PC-9 (cell line): Measurements from ENCODE around the gene ERCC6L2. TPM values are rescaled to one million over a fixed set of nuclear protein-coding genes. Genes with fewer than 3 reads are reported as not detected.

Experiments
- Bru-seq: library from RNA; stranded (reverse); fragments of 400-500 nt; gene quantifications from one replicate; lab custom pipeline; 2021; lab: Mats Ljungman, UMichigan
- BruChase-seq, 2 experiments: library from RNA; stranded (reverse); fragments of 400-500 nt; gene quantifications; one replicate each; lab custom pipeline; 2021; lab: Mats Ljungman, UMichigan
- BruUV-seq: library from RNA; stranded (reverse); fragments of 400-500 nt; replicated peaks from 2 replicates; lab custom pipeline; 2021; lab: Mats Ljungman, UMichigan
- CTCF ChIA-PET: fragments of 300-600 bp; sonication (Branson Sonifier 250); formaldehyde crosslinking; loops from one replicate; lab custom pipeline; 2022; ENCODE audit warnings: antibody characterized with exemption; lab: Charles Lee
- POLR2A ChIA-PET: fragments of 300-600 bp; sonication (Branson Sonifier 250); formaldehyde crosslinking; loops from one replicate; lab custom pipeline; 2022; ENCODE audit warnings: antibody characterized with exemption; ENCODE audit not compliant: unreplicated experiment; lab: Charles Lee
- DNase-seq, 2 experiments: peaks; one replicate each; pipeline versions ENCODE4 v3.0.0 to v3.0.0-alpha.2; 2015 to 2022; ENCODE audit warnings: mixed read lengths in 1 of 2
- H2AFZ ChIP-seq: fragments of 200-600 bp; sonication (generic); 2 replicates; pipeline ENCODE4 v1.8.1; 2017; ENCODE audit warnings: antibody characterized with exemption
- H3F3A ChIP-seq: fragments of 200-600 bp; sonication (generic); 2 replicates; pipeline ENCODE4 v1.8.1; 2017; ENCODE audit warnings: antibody characterized with exemption, mild to moderate bottlenecking, low read depth; ENCODE audit not compliant: insufficient read depth
- H3K27ac ChIP-seq: fragments of 200-600 bp; sonication (generic); 2 replicates; pipeline ENCODE4 v1.6.1; 2016; ENCODE audit warnings: mixed run types
- H3K27me3 ChIP-seq: fragments of 200-600 bp; sonication (generic); 2 replicates; pipeline ENCODE4 v1.6.1; 2016; ENCODE audit warnings: low read depth, mixed run types; ENCODE audit not compliant: insufficient read depth
- H3K36me3 ChIP-seq: fragments of 200-600 bp; sonication (generic); 2 replicates; pipeline ENCODE4 v1.6.1; 2016; ENCODE audit warnings: low read depth, mixed run types
- H3K4me1 ChIP-seq: fragments of 200-600 bp; sonication (generic); replicated peaks from 2 replicates; pipeline ENCODE4 v1.6.1; 2016; ENCODE audit warnings: mixed run types; ENCODE audit not compliant: insufficient read depth
- H3K4me2 ChIP-seq: fragments of 200-600 bp; sonication (generic); 2 replicates; pipeline ENCODE4 v1.6.1; 2017; ENCODE audit warnings: mixed run types
- H3K4me3 ChIP-seq: fragments of 200-600 bp; sonication (generic); 2 replicates; pipeline ENCODE4 v1.6.1; 2016; ENCODE audit warnings: mixed run types
- H3K79me2 ChIP-seq: fragments of 200-600 bp; sonication (generic); 2 replicates; pipeline ENCODE4 v1.6.1; 2017; ENCODE audit warnings: low read depth, mixed run types
- H3K9me2 ChIP-seq: fragments of 200-600 bp; sonication (generic); 2 replicates; pipeline ENCODE4 v1.8.1; 2017; ENCODE audit warnings: mild to moderate bottlenecking; ENCODE audit not compliant: insufficient read depth
- H3K9me3 ChIP-seq: fragments of 200-600 bp; sonication (generic); 2 replicates; pipeline ENCODE4 v1.8.1; 2016; ENCODE audit warnings: low read depth; ENCODE audit not compliant: insufficient read depth
- H4K20me1 ChIP-seq: fragments of 200-600 bp; sonication (generic); 2 replicates; pipeline ENCODE4 v1.8.1; 2017; ENCODE audit not compliant: insufficient read depth
- CTCF ChIP-seq: fragments of 200-600 bp; sonication (generic); conservative IDR thresholded peaks from 2 replicates; pipeline ENCODE4 v1.6.1; 2017; ENCODE audit warnings: mixed run types, antibody characterized with exemption, mild to moderate bottlenecking, moderate library complexity
- EZH2 ChIP-seq: fragments of 200-600 bp; sonication (generic); IDR thresholded peaks from 2 replicates; pipeline ENCODE4 v1.8.0; 2017; ENCODE audit warnings: antibody characterized with exemption, low read depth
- intact Hi-C: fragments of 100-400 bp; cut with micrococcal nuclease; formaldehyde crosslinking; loops from one replicate; pipeline ENCODE4 v1.10.0; 2022; ENCODE audit not compliant: unreplicated experiment
- long read RNA-seq: library from polyadenylated mRNA; stranded (forward); transcript quantifications from one replicate; pipeline ENCODE4 v2.0.0, GENCODE V29; 2022
- total RNA-seq: library from RNA; stranded (reverse); gene quantifications from 2 replicates; pipeline ENCODE4 v1.2.3, GENCODE V29; 2021

ERCC6L2 gene
- total RNA-seq, result 38.1 and 41.4 TPM in 2 replicates
- Bru-seq, nascent RNA, result percentile 90 among the genes with signal in this experiment
- BruChase-seq, experiment 1, labeled RNA remaining after a 2-hour chase, result percentile 81 among the genes with signal in this experiment
- percentile 75 among the genes with signal in this experiment for BruChase-seq, experiment 2, labeled RNA remaining after a 6-hour chase
- long read RNA-seq, partial matches to known transcripts, result 5 of 12 reads
- long read RNA-seq, other reads (novel, unspliced or antisense), result 7 of 12 reads

DNA sequence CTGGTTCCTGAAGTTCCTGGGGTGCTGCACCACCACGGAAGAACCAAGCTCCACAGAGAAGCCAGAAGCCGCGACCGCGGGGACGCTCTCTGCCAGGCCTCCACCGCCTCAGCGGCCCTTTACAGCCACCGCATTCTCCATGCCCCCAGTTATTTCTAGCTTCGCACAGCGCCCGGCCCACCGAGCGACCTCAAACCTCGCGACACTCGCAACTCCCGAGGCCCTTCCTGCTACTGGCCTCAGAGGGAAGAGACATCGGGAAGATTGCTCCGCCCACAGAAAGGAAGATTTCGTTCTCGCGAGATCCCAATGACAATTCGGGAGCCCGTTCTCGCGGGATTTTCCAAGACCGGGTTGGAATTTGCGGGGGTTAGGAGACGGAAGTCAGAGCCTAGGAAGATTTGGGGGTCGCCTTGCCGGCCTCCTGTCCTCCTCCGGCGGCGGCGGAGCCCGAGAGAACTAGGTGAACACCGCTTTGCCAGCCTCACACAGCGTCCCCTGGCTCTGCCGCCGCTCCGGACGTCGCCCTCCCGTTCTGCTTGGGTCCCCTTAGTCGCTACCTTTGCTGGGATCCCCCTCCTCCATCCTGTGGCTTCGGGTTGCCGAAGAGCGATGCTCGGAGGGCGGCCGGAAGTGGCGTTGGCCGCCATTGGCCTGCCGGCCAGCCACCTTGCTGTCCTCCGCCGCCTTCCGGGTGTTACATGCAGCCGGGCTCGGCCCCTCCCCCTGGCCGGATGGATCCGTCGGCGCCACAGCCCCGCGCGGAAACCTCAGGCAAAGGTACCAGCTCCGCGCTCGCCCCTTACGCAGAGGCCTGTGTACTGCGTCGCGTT, at the start of gene ERCC6L2:
TSS of gene ERCC6L2 (plus strand) at position 387 of the 833 bp plus-strand sequence. CDS start at position 735, 348 bp downstream.
- no peaks in the 10 kb centered on the region for H3K27me3 ChIP-seq
- TF ChIP-seq CTCF (no peak), EZH2 (no peak)
- ChIA-PET POLR2A (interaction anchor here (0.6 to 1.0 kb wide), 6 partner anchors 9 to 1224 kb away, joined by 3 to 9 read pairs (median 6); no protein-coding TSS in a partner anchor), CTCF (interaction anchor here (0.6 kb wide), 1 partner anchor 415 kb away, joined by 3 read pairs; no protein-coding TSS in a partner anchor)
- peaks cover 7% of the 10 kb centered on the region; the same call in 1 of the 2 replicates for H4K20me1 ChIP-seq
- H2AFZ ChIP-seq, result no peak within 1 kb of the TSS; the same call in 1 of the 2 replicates
- peak; percentile 93 to 96 for DNase-seq
- H3F3A ChIP-seq, result peaks cover 11% of the 10 kb centered on the region; the same call in 1 of the 2 replicates
- no peaks in the 10 kb centered on the region for H3K9me3 ChIP-seq
- H3K79me2 ChIP-seq, result peaks cover 36% of the 10 kb centered on the region
- H3K27ac ChIP-seq, result no peak within 1 kb of the TSS; the same call in 1 of the 2 replicates
- intact Hi-C loops, result loop anchor here (1.0 to 5.0 kb wide), 6 partner anchors 18 to 368 kb away; no protein-coding TSS in a partner anchor
- no peak within 1 kb of the TSS; the same call in none of the 2 replicates for H3K4me2 ChIP-seq
- H3K4me1 ChIP-seq, result peaks cover 11% of the 10 kb centered on the region
- 0 out of 2 replicates have a peak, but pooled peaks cover 4% of the 10 kb centered on the region for H3K36me3 ChIP-seq
- no peak within 1 kb of the TSS; the same call in 1 of the 2 replicates for H3K4me3 ChIP-seq
- TSS peak; percentile 61 for BruUV-seq
- H3K9me2 ChIP-seq, result no peaks in the 10 kb centered on the region

DNA sequence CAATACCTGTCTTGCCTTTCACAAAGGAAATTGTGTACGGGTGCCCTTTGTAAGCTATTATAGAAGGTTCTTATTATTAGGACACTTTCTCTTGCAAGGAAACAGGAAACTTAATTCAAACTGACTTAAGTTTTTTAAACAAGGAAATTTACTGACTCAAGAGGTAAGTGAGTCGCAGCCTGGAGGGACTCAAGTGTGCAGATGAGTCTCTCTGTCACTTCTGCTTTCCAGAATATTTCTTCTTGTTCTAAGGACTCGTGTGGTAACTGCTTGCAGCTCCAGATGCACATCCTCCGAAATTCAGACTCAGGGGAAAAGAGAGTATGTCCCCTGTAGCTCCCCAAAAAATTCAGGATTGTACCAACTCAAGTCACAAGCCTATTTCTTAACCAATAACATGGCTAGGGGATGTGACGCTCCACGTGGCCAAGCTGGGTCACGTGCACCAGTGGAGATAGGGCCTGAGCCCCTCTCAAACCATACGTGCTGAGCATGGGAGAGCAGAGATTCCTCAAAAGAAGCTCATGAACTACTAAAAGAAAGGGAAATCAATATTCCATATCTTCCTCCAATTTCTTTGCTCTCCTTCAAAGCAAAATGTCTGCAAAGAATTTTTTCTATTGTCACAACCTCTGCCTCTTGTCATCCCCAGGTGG, 49.2 kb upstream of the ERCC6L2 start:
- no peaks in the 10 kb centered on the region for H3K36me3 ChIP-seq
- ChIA-PET CTCF (no interaction called here), POLR2A (no interaction called here)
- no TSS peak for BruUV-seq
- no peaks in the 10 kb centered on the region for H3F3A ChIP-seq
- intact Hi-C loops, result no loop called here
- no peak overlapping the region for H3K4me2 ChIP-seq
- peaks cover 22% of the 10 kb centered on the region for H3K4me1 ChIP-seq
- no peaks in the 10 kb centered on the region for H3K9me3 ChIP-seq
- no peak for TF ChIP-seq CTCF
- TF ChIP-seq EZH2, result no peak
- no peak for DNase-seq
- no peak overlapping the region for H3K27ac ChIP-seq
- no peaks in the 10 kb centered on the region for H3K9me2 ChIP-seq
- no peaks in the 10 kb centered on the region for H3K27me3 ChIP-seq
- H3K4me3 ChIP-seq, result no peak overlapping the region
- no peaks in the 10 kb centered on the region for H4K20me1 ChIP-seq
- H2AFZ ChIP-seq, result no peak overlapping the region
- H3K79me2 ChIP-seq, result no peaks in the 10 kb centered on the region

DNA sequence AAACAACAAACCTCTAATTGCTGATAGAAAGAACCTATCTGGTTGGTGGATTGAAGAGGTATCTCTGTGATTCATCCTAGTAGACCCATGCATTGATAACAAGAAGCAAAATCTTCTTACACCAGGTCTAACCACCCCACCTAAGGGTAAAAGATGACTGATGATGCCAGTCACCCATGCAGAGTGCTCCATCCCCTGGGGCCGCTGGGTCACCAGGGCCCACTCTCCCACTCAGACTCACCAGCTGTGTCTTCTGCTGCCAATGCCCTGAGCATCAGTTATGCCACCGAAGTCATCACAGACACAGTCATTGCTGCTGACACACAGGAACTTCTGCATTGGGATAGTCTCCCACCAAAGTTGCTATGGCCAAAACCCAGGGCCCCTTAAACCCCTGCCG, 44.7 kb upstream of the ERCC6L2 start:
- TF ChIP-seq EZH2 (no peak), CTCF (no peak)
- no peak overlapping the region for H3K4me3 ChIP-seq
- H3K79me2 ChIP-seq, result no peaks in the 10 kb centered on the region
- no TSS peak for BruUV-seq
- H3K27ac ChIP-seq, result no peak overlapping the region
- DNase-seq, result no peak
- H3K27me3 ChIP-seq, result no peaks in the 10 kb centered on the region
- no peaks in the 10 kb centered on the region for H4K20me1 ChIP-seq
- H3K9me3 ChIP-seq, result no peaks in the 10 kb centered on the region
- H3K36me3 ChIP-seq, result no peaks in the 10 kb centered on the region
- no peaks in the 10 kb centered on the region for H3K4me1 ChIP-seq
- no peak overlapping the region for H3K4me2 ChIP-seq
- ChIA-PET POLR2A (no interaction called here), CTCF (interaction anchor here (0.7 kb wide), 1 partner anchor 13 kb away, joined by 3 read pairs; no protein-coding TSS in a partner anchor)
- no peaks in the 10 kb centered on the region for H3K9me2 ChIP-seq
- H3F3A ChIP-seq, result no peaks in the 10 kb centered on the region
- no peak overlapping the region for H2AFZ ChIP-seq
- intact Hi-C loops, result no loop called here
